Kidney (tissue), 14 donors: Measurements from ENCODE around the gene PTPRG. TPM values are rescaled to one million over a fixed set of nuclear protein-coding genes. Genes with fewer than 3 reads are reported as not detected.
A peak's percentile ranks its signal among the peaks of the same experiment; 100 is the strongest.

Source experiments
- DNase-seq, 5 donors: peaks; one replicate each; pipeline ENCODE4 v3.0.0-alpha.2; 2013 to 2020
- FAIRE-seq: peaks from 2 replicates; lab custom pipeline; 2012; peaks lifted over from hg19 to GRCh38; lab: Jason Lieb, UNC
- H3K27ac ChIP-seq, 2 donors: one replicate each; pipeline ENCODE4 v1.7.0; 2013; ENCODE audit warnings: low read depth in 2 of 2, low read length in 2 of 2, inconsistent platforms in 1 of 2
- H3K27me3 ChIP-seq: one replicate; pipeline ENCODE4 v1.7.1; 2013; ENCODE audit warnings: low read length, inconsistent platforms; ENCODE audit not compliant: control insufficient read depth, insufficient read depth
- H3K36me3 ChIP-seq, 3 donors: one replicate each; pipeline versions ENCODE4 v1.7.0 to v1.7.1; 2013; ENCODE audit warnings: low read length in 3 of 3, control low read depth in 1 of 3, inconsistent platforms in 1 of 3; ENCODE audit not compliant: insufficient read depth in 3 of 3, control insufficient read depth in 2 of 3
- H3K4me1 ChIP-seq, 3 donors: one replicate each; pipeline versions ENCODE4 v1.7.0 to v1.7.1; 2013; ENCODE audit warnings: low read length in 3 of 3, inconsistent platforms in 1 of 3, low read depth in 1 of 3; ENCODE audit not compliant: control insufficient read depth in 2 of 3, insufficient read depth in 2 of 3
- H3K4me3 ChIP-seq, 3 donors: one replicate each; pipeline versions ENCODE4 v1.7.0 to v1.8.1; 2013; ENCODE audit warnings: low read length in 3 of 3, control low read depth in 1 of 3, inconsistent platforms in 1 of 3
- H3K9ac ChIP-seq, 3 donors: one replicate each; pipeline versions ENCODE4 v1.7.0 to v1.7.1; 2013; ENCODE audit warnings: low read length in 3 of 3, control low read depth in 1 of 3, inconsistent platforms in 1 of 3
- H3K9me3 ChIP-seq, 3 donors: one replicate each; pipeline versions ENCODE4 v1.7.0 to v1.7.1; 2013; ENCODE audit warnings: low read length in 3 of 3, control low read depth in 1 of 3, inconsistent platforms in 1 of 3; ENCODE audit not compliant: control insufficient read depth in 2 of 3, insufficient read depth in 1 of 3
- intact Hi-C: fragments of 100-400 bp; cut with DNase I; formaldehyde crosslinking; loops from one replicate; pipeline ENCODE4 v1.11.1; 2022
- polyA plus RNA-seq: library from polyadenylated mRNA; stranded (reverse); fragments of 350-450 nt; fragmentation: Illumina TruSeq; extraction: RNeasy Lipid Tissue Mini Kit (QIAGEN cat#74804); gene quantifications from one replicate; pipeline ENCODE4 v1.2.3, GENCODE V29; 2014; ENCODE audit warnings: low read depth, low replicate concordance; ENCODE audit not compliant: insufficient read depth
- total RNA-seq: library from RNA; stranded (reverse); fragmentation: NEBNext Ultra II Directional; extraction: Animal tissue kit (Norgen Biotek cat#: 25700); gene quantifications from one replicate; pipeline ENCODE4 v1.2.1, GENCODE V29; 2021
- TF ChIP-seq, protein P1 (sequence below): IDR thresholded peaks from 3 replicates; pipeline ENCODE4 v1.5.1; 2012; ENCODE audit warnings: mild to moderate bottlenecking, moderate library complexity, borderline replicate concordance; ENCODE audit not compliant: insufficient read depth; ENCODE audit errors: extremely low read depth
- donor health status: control.
- donor health status: control.
- donor health status: control.
- donor health status: control.
- donor health status: control.
- donor health status: DM: yes; HTN: yes; CAD: no.
- donor health status: Normal renal cell carcinoma (clear cell type).

The PTPRG gene
- total and polyA plus RNA-seq, 2 donors from 2014 or later, result 9.2 to 154 TPM

DNA sequence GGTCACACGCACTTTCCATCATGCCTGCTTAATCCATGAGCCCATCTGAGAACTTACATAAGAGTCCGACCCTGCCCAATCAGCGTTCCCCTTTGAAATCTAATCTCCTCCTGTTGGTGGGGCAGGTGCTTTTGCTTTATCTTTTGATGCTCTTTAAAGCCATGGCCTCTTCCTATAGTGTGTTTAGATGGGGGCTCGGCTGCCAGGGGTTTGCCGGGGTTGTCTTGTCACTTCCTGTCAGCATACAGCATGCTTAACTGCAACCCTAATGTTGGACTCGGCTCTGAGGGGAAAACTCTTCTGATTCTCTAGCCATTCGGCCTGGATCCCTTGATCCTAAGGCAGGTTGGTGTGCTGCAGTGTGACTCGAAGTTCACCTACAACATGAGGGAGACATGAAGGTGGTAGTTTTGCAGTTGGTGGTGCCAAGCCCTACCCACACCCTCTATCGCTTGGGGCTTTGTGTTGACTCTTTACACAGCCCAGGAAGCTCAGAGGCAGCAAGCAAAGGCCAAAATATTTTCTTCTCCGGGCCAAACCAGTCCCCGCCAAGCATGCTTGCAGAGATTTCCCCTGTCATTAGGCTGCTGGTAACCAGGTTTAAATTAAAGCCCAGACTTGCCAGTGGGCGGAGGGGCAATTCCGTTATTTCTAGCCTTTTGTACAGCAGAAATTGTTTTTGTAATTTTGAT is 593.2 kb downstream of the PTPRG start:
- DNase-seq, result no peak
- H3K9me3 ChIP-seq, result no peaks in the 10 kb centered on the region
- peaks cover 0 to 2% (median 0%) of the 10 kb centered on the region in 3 donors for H3K4me1 ChIP-seq
- no peak overlapping the region for H3K4me3 ChIP-seq
- TF ChIP-seq, protein P1, sequence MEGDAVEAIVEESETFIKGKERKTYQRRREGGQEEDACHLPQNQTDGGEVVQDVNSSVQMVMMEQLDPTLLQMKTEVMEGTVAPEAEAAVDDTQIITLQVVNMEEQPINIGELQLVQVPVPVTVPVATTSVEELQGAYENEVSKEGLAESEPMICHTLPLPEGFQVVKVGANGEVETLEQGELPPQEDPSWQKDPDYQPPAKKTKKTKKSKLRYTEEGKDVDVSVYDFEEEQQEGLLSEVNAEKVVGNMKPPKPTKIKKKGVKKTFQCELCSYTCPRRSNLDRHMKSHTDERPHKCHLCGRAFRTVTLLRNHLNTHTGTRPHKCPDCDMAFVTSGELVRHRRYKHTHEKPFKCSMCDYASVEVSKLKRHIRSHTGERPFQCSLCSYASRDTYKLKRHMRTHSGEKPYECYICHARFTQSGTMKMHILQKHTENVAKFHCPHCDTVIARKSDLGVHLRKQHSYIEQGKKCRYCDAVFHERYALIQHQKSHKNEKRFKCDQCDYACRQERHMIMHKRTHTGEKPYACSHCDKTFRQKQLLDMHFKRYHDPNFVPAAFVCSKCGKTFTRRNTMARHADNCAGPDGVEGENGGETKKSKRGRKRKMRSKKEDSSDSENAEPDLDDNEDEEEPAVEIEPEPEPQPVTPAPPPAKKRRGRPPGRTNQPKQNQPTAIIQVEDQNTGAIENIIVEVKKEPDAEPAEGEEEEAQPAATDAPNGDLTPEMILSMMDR, result no peak
- H3K36me3 ChIP-seq, result peaks cover 2 to 5% (median 5%) of the 10 kb centered on the region in 3 donors
- no peaks in the 10 kb centered on the region for H3K27me3 ChIP-seq
- no peak overlapping the region for H3K27ac ChIP-seq
- no peak for FAIRE-seq
- no peak overlapping the region for H3K9ac ChIP-seq
- intact Hi-C loops, result no loop called here

DNA sequence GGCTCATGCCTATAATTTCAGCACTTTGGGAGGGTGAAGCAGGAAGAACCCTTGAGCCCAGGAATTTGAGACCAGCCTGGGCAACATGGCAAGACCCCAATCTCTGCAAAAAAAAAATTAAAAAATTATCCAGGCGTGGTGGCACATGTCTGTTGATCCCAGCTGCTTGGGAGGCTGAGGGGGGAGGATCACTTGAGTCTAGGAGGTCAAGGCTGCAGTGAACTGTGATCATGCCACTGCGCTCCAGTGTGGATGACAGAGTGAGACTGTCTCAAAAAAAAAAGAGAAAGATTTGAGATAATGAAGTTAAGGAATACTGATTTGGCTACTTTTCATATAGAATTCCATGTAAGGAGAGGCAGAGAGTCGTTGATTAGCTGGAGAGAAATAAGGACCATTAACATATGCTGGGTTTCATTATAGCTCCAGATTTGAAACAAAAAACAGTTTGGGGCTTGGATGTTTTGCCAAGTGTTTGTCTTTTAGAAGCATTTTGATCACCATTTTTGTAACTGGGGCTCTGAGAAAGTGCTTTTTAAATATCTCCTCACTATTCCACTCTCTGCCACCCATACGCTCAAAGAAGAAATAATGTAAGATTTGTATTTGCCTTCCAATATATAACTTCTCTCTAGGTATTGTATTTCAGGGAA is 597.8 kb downstream of the PTPRG start:
- Histone ChIP-seq H3K27ac (peak overlapping the region in 1 of 2 donors; percentile 52), H3K4me1 (peaks cover 0 to 2% (median 0%) of the 10 kb centered on the region in 3 donors), H3K4me3 (no peak overlapping the region), H3K36me3 (peaks cover 2 to 5% (median 5%) of the 10 kb centered on the region in 3 donors), H3K9ac (no peak overlapping the region), H3K27me3 (no peaks in the 10 kb centered on the region), H3K9me3 (no peaks in the 10 kb centered on the region)
- DNase-seq, result no peak
- TF ChIP-seq, protein P1, result no peak
- intact Hi-C loops, result no loop called here
- FAIRE-seq, result no peak

DNA sequence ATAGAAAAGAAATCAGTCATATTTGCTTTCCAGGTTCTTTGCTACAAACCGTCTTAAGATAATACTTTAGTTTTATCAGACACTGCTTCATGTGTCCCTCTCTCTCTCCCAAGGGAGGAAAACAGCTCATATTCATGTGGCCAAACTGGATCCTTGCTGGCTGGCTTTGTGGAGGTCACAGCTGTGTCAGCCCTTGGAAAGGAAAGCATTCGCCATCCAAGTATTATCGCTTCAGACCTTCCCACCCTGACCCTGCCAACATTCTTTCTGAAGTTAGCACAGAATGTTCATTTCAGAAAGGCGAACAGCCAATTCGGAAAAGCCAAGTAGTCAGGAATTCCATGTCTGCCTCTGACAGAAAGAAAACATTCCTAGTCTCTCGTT is 598.3 kb downstream of the PTPRG start:
- TF ChIP-seq, protein P1, result no peak
- Histone ChIP-seq H3K4me1 (peaks cover 0 to 2% (median 0%) of the 10 kb centered on the region in 3 donors), H3K4me3 (no peak overlapping the region), H3K9ac (no peak overlapping the region), H3K36me3 (peaks cover 2 to 5% (median 5%) of the 10 kb centered on the region in 3 donors), H3K27me3 (no peaks in the 10 kb centered on the region), H3K27ac (peak overlapping the region in 1 of 2 donors; percentile 52), H3K9me3 (no peaks in the 10 kb centered on the region)
- FAIRE-seq, result no peak
- intact Hi-C loops, result no loop called here
- peak in 2 of 5 donors; percentile 36 to 83 for DNase-seq
